CD1c-positive myeloid dendritic cell (primary cell): ENCODE measurements around the gene KCNK15.
"Not testable (repeated sequence)": the region's sequence is repeated elsewhere in the genome, so short reads cannot be mapped to it uniquely, and the experiment has no call there.

ENCODE experiments used
- DNase-seq: peaks from one replicate; pipeline ENCODE4 v3.0.0-alpha.2; 2016; ENCODE audit errors: extremely low spot score

The KCNK15 gene

DNA sequence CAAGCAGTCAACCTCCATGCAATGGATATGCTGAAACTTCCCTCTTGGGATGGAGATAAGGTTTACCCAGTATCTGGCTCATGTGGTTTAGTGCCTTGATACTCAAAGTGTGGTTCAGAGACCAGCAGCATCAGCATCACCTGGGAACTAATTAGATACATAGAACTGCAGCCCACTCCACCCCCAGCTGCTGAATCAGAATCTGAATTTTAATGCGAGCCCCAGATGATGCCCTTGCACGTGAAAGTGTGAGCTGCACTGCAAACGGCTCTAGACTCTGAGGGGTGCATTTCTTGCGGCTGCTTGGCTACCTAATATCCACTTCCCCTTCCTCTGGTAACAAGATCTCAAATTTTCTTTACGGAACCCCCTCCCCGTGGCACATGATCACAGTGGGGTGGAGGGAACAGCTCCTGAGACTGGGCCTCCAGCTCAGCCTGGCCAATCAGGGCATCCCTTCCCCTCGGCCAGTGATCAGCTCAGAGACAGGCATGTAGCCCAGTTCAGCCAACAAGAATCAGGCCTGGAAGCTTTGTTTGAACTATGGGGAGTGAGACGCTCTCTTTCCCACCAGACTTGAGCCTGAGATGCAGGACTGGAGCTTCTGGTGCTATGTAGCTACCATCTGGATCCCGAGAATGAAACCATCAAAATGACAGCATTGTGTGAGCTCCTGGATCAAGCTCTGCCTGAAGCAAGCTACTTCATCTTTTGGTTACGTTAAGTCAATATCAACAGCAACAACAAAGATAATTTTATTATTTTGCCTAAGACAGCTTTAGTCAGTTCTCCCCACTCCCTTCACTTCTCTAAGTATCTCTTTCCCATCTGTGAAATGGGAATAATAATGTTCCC is 12.8 kb downstream of the KCNK15 start:
- no peak for DNase-seq

DNA sequence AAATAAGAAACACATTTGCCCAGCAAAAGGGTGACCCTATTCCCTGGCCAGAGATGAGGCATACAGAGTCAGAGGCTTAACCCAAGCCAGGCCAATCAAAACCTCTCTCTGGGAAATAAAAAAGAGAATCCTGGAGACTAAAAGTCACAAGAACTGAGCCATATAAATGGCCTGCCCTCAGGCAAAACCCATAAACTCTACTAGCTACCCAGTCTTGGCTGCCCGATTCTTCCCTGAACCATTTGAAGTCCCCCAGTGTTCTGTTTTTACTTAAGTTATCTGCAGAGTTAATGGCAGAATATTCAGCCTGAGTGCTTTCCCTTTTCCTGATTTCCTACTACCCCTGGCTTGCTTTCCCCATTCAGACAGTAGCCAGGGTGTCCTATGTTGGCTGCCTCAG is 13.9 kb downstream of the KCNK15 start:
- DNase-seq = no peak

DNA sequence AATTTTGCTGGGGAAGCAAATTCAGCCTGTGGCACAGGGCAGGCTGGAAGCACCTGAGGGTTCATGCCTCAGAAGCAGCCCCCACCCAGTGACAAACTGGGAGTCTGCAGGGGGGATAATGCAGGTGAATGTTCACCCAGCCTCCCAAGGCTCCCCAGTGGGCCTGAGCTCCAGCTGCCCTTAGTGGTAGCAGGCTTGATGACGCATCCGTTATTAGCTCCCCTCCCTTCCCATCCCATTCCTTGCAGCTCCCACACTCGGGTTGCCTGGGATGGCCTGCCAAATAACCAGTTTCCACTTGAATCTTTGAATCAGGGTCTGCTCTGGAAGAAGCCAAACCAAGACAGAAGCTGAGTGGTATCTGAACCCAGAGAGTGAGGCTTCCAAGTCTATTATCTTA is 15.8 kb downstream of the KCNK15 start:
- DNase-seq = no peak

DNA sequence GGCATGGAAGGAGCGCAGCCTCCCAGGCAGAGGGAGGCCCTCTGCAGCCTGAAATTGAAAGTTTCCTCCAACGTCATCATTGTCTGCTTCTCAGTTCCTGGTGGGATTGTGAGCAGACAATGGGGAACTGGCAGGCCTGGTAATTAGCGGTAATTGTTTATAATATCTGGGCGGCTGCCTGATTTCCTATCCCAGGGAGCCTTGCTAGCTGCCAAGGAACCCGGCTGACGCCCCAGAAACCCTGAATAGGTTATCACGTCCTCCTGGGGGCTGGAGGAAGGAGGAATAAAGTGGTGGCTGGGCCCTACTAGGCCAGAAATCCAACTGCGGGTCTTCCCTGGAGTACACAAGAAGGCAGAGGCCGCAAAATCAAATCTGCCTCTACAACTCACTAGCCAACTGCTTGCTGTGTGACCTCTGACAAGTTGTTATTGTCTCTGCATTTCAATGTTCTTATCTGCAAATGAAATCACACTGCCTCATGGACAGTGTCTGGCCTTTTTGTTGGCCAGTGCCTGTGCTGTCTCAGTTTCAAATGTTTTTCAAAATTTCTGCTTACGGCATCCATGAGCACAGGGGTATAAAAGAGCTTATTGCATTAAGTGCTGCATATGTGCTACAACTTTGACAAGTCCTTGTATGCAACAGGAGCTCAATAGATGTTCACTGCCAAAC is 16.9 kb downstream of the KCNK15 start:
- no peak for DNase-seq

DNA sequence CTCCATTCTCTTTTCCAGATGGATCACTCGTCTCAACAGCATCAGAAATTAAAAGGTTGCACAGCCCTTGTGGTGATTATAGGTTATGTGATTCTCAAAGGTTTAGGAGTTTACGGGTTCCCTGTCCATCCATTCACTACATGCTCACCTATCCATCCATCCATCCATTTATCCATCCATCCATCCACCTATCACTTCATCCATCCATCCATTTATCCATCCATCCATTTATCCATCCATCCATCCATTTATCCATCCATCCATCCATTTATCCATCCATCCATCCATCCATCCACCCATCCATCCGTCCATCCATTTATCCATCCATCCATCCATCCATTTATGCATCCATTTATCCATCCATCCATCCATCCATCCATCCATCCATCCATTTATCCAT is 18.1 kb downstream of the KCNK15 start:
- not testable (repeated sequence) for DNase-seq

DNA sequence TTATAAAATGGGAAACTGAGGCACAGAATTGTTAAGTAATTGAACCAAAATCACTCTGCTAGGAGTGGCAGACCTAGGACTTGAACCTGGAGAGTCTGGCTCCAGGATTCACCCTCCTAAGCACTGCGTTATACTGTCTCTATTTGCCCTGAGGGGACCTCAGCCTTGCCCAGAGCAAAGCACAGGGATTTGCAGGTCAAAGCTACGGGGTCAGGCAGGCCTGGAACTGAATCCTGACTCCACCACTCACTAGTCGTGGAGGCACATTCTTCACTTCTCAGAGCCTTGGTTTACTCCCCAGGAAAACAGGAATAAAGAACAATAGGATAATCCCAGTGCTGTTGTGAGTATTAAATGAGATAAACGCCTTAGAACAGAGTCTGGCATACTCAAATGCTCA is 19.4 kb downstream of the KCNK15 start:
- no peak for DNase-seq

DNA sequence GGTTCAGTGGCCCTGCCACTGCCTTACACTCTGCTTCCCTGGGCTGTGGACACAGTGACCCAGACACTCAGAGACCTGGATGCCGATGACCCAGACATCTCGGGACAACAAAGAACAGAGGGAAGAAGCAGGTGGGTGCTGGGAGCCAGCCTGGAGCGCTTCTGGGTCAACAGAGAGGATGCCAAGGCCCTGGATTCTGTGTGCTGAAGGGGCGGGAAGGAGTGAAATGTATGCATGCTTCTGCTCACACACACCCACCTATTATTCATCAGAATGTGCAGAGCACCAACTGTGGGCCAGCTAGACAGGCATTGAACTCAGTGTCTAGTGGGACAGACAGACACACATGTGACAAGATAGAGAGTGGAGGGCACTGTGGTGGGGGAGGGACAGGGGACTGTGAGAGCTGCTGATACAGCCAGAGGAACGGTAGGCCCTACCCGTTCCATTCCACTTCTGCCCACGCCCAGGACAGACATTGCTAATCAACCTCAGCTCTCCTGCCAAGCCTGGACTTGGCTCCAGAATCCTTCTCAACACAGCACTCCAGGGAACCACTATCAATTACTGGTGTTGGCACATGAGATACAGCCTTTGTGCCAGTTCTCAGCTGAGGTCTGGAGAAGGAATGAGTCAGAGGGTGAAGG is 20.2 kb downstream of the KCNK15 start:
- no peak for DNase-seq

DNA sequence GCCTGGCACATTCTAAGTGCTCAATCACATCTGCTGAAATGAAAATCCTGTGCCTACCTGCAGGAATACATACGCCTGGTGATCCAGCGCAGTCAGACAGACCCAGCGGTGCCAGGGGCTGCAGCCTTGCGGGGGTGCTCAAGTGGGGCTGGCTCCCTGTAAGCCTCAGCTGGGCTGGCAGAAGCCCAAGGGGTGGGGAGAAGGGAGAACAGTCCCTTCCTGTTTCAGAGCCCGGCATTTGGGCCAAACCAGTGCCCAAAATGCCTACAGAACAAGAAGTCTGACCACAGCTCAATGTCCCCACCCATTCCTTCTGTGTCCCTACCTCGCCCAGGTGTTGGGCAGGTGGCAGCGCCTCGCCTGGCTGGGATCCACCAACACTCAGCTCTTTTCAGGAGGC is 22.6 kb downstream of the KCNK15 start:
- DNase-seq = no peak

DNA sequence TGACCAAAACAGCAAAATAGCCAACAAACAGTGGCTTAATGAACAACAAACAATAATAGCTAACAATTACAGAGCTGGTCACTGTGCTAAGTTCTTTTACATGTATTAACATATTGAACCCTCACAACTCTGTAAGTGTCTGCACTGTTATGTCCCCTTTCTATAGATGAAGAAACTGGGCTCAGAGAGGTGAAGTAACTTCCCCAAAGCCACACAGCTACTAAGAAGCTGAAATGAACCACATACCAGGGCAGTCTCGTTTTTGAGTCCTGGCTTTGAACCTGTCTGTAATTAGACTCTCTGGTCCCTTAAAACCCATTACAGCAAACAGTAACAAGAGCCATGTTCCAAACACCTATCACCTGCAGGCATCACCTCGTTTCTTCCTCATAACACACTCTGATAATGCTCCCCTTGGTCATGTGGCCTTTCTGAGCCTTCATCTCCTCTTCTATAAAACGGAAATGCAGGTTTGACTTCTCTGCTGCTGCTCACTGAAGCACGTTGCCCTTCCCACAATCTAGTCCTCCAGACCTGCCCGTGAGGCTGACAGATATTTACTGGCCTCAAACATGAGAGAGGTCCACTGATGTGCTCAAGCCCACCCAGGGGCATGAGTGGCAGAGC is 23.3 kb downstream of the KCNK15 start:
- no peak for DNase-seq

DNA sequence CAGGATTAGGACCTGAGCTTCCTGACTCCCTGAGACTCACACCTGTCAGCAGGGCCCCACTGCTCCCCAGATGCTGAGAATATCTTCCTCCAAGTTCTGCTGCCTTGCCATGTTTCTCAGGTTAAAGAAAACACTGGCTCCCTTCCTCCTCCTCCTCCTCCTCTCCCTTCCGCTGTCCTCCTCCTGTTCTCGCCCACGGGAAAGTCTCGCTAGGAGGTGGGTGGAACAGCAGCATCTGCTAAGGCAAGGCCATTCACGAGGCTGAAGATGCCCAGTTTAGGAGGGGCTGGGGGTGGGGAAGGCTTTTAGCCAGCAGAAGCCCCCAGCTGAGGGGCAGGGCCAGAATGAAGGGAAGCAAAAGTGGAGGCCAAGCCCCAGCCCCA is 23.8 kb downstream of the KCNK15 start:
- no peak for DNase-seq

DNA sequence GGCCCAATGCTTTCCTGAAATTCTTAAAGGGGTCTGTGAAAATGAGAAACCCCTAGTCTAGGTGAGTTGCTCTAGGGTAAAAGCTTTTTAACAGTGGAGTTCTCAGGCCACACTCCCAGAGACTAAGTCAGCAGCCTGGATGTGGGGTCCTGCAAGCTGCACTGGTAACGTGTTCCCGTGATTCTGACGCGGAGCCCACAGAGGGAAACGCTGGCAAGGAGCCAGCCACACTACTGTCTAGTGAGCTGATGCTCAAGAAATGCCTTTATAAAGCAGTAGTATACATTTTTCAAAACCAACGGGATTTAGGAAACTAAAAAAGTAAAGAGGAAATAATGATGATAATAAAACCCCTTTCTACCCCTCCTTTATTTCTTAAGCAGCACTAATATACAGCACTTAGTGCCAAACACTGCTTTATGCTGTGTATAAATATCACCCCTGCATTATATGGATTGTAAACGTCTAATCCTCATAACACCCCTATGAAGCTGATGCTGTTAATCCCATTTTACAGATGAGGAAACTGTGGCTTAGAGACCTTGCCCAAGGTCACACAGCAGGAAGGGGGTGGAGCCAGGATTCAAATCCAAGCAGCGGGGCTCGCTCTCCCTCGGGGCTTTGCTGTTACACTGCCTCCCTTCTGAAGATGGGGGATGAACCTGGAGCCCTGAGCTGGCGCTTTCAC is 25.0 kb downstream of the KCNK15 start:
- DNase-seq = no peak

DNA sequence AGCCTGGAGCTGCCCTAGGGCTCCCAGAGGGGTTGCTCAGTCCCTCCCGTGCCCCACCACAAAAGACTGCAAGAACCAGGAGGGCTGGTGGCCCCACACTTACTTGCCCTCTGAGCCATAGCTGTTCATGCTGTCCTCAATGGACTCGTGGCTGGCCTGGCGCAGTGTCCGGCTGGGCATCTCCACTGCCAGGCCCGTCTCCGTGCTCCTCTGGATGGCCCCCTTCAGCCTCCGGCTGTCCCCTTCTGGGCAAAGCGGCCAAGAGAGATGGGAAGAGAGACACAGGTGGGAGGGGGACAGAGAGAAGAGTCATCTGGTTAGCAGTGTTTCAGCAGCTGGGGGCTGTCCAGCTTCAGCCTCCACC is 25.5 kb downstream of the KCNK15 start:
- no peak for DNase-seq

DNA sequence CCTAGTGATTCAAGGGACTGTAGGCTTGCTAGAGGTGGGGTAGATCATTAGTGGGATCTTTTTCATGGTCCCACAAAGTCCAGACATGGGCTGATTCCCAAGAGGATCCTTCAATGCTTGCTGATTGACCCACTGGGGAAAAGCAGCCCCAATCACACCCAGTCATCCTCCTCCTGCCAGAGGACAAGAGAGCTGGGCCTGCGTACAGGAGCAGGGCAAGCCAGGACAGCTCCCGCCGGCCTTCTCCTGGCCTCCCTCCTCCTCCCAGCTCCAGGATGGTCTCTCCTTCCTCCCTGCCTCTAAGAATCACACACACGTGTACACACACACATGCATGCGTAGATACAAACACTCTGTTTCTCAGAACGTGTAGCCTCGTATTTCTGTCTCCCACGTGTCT is 27.0 kb downstream of the KCNK15 start:
- no peak for DNase-seq

DNA sequence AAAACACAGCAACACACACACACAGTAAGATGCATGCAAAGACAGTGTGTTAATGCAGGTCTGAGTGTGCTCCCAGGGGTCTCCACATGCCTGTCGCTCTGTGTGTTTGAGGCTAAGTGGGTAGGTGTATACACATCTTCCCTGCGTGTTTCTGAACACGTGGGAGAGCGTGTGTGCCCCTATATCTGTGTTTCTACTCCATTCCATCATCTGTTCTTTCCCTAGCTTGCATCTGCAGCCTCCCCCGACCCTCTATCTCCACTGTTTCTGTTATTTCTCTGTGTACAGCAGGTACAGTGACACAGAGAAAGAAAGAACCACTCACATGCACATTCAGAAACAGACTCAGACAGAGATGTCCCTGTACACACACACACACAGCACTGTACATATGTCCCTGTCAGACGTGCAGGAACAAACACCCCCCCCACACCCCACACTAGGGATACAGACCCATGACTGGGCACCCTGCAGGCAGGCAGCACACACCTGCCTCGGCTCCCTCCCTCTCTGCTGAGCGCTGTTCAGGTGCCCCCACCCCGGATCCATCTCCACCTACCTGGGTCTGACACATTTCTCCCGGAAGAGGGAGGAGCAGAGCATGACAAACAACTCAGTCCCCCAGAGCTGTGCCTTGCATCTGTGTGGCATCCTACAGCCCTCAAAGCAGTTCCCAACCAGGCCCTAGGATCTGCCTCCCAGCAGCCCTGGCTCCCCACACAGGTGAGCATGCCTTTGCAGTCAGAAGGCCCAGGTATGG is 27.6 kb downstream of the KCNK15 start:
- no peak for DNase-seq

DNA sequence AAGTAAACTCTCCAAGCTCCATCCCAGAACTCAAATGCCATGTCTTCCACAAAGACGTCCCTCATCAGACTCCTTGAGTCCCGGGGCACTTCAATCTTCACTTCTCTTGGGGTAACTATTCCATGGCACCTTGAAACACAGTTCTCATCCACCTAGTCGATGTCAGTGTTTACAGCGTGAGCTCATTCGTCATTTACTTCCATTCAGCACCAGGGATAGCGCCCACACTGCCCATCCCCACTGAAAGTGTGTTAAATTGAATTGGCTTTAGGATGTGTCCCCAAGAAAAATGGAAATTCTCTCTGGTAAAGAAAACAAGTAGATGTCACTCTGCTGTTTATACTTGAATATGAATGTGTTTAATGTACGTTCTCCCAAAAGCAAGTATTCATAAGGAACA is 31.3 kb downstream of the KCNK15 start:
- peak; percentile 2 for DNase-seq

DNA sequence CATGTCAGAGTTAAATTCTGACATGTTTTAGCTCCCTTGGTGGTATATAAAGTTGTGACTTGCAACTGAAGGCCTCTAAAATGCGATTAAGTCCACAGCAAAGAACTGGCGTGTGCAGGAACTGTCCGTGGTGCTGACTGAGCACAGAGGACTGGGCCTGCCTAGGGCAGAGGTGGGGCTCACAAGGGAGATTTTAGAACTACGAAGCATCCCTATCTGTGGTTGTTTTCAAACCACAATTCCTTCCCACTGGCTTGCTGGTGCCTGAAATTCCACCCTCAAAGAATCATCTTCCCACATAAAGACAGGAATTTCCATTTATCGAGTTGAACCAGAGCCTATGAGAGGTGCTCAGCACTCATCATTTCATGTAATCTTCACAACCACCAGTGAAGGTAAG is 34.6 kb downstream of the KCNK15 start:
- peak; percentile 33 for DNase-seq

DNA sequence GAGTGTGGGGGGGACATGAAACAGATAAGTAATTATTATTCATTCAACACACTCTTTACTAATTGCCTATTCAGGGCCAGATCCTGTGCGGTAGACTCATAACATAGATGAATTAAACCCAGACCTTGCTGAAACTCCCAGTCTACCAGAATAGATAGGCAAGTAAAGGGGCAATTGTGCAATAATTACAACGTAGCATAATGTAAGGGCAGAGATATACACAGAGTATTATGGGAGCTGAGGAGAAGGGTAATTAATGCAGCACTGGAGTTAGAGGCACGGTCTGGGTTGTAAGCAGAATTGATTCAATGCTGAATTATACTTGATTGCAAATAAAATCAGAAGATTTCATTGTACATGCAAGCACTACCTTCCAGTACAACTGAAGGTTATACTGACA is 35.5 kb downstream of the KCNK15 start:
- no peak for DNase-seq

DNA sequence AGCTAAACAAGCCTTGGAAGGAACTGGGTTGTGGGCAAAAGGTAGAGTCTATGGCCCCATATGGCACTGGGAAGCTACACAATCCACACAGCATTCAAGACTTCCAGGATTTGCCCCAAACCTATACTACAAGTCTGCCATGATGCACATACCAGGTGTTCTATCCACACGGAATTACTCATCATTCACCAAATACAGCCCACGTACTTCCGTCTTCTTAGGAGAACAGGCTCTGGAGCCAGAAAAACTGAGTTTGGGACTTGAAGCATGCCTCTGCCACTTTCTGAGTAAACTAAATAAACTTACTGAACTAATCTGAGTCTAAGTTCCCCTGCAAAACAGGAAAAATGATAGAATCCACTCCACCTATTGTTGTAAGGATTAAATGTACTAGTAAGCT is 36.1 kb downstream of the KCNK15 start:
- no peak for DNase-seq

DNA sequence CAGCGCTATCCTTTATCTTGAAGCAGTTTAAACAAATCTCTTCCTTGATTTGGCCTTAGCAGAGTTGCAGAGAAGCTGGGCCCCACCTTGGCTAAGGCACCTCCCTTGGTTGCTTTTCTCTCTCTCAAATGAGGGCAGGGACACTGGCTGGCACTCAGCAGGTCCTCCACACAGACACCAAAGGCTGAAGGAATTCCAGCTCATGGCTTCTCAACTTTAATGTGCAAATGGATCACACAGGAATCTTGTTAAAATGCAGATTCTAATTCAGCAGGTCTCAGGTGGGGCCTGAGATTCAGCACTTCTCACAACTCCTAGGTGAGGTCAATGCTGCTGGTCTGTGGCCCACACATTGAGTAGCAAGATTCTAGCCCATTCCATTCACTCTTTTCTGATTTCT is 39.0 kb downstream of the KCNK15 start:
- DNase-seq = no peak

DNA sequence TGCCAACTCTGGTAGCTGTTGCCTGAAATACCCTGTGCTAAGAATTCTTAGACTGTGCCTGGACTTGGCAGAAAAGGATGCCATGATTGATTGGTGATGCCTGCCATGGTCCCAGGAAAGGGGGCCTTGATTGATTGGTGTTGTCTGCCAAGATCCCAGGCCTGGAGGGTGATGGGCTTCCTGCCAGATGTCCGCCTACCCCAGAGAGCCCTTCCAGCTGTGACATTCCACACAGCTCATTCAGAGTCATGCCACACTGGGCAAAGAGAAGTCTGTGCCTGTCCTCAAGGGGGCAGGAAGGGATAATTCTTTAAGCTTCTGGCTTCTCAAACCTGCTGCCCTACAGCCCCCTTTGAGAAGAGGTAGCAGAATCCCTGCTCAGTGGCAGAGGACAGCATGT is 40.1 kb downstream of the KCNK15 start:
- no peak for DNase-seq

DNA sequence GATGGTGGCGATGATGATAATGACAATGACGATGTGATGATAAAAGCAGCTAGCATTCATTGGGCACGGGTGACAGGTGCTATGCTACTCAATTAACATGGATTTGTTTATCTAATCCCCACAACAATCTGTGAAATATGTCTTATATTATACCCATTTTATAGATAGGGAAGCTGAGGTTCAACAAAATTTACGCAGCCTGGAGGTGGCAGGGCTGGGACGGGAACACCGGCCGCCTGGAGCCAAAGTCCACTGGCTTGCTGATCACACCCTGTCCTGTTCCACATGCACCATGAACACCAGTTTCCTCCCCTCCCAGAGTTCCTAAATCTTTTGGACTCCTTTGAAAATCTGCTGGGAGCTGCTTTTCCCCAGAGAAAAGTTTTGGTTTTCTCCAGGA is 41.6 kb downstream of the KCNK15 start:
- DNase-seq = no peak
